Fibroblast of skin of right biceps (primary cell): ENCODE results near the gene ERC2.
"Not testable (repeated sequence)": the region's sequence is repeated elsewhere in the genome, so short reads cannot be mapped to it uniquely, and the experiment has no call there.

Source experiments
- DNase-seq: peaks from one replicate; pipeline ENCODE4 v3.0.0-alpha.2; 2013

The ERC2 gene

DNA sequence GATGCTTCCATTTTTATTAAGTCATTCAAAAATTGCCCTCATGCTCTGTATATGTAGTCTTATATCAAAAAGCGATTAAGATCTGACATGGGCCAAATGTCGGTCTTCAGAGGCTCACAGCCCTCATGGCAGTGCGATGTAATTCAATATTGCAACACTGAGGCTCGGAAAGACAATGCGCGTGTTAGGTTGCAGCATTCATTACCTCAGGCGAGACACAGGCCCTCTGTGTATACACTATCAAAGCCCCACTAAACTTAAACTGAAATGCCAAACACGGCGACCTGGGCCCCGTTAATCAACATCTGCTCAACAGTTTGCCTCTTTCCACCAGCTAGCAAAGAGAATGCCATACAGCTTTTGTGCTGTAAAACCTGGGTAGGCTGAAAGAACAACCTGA is 413.4 kb downstream of the ERC2 start:
- DNase-seq = no peak

GRCh38 chr3:56053727-56054126 is 414.5 kb downstream of the ERC2 start:
- DNase-seq = no peak

DNA sequence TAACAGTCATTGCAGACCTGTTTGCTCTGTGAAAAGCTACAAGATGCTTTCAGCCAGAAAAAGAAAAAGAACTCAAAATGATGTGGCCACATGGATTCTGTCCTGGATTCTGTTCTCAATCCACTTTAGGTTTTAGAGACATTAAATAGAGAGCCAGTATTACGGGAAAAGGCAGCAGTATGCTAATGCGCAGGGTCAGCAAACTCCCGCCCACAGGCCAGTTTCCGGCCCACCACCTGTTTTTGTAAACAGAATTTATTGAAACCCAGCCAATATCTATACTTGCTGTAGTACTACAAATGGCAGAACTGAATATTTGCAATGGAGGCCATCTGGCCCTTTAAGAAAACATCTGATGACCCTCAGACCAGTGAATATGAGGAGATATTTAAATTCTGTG is 416.1 kb downstream of the ERC2 start:
- no peak for DNase-seq

- DNase-seq = no peak
Observed at GRCh38 chr3:56051052-56051451, 417.2 kb downstream of the ERC2 start.

GRCh38 chr3:56048946-56049345 is 419.3 kb downstream of the ERC2 start:
- DNase-seq = no peak

GRCh38 chr3:56048331-56048730 is 419.9 kb downstream of the ERC2 start:
- no peak for DNase-seq

DNA sequence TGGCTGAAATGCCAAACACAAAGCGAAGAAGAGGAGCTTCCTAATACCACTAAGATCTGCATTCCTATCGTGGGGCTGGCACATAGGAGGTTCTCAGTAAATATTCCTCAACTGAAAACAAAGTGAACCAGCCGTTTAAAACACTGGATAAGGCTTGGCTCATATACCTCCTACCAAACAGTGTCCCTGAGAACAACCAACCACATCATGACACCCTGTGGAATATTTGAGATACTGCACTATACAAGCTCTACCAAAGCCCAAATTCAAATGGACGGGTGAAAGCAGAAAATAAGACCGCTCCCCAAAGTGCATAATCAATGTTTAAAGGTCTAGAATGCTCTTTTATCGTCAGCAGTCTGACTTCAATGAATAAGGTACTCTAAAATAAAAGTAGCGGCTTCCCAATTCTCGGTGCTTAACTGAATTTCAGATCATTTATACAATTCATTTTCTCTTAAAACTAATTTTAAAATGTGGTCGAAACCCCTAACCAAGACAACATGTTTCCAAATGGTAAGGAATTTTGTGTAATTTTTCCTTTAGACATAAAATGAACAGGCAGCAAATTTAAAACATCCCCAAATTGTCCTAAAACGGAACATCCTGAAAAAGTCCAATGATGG is 425.8 kb downstream of the ERC2 start:
- DNase-seq = peak; percentile 45

- DNase-seq = no peak
Observed at GRCh38 chr3:56025326-56025725, 442.9 kb downstream of the ERC2 start.

- DNase-seq = no peak
Observed at GRCh38 chr3:56023546-56023945, 444.7 kb downstream of the ERC2 start.

- DNase-seq = no peak
Observed at GRCh38 chr3:56022619-56023018, 445.6 kb downstream of the ERC2 start.

GRCh38 chr3:56019490-56020146 is 448.6 kb downstream of the ERC2 start:
- no peak for DNase-seq

DNA sequence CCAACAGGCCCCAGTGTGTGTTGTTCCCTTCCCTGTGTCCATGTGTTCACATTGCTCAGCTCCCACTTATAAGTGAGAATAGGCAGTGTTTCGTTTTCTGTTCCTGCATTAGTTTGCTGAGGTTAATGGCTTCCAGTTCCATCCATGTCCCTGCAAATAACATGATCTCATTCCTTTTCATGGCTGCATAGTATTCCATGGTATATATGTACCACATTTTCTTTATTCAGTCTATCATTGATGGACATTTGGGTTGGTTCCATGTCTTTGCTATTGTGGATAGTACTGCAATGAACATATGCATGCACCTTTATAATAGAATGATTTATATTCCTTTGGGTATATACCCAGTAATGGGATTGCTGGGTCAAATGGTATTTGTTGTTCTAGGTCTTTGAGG is 452.9 kb downstream of the ERC2 start:
- DNase-seq = not testable (repeated sequence)

- no peak for DNase-seq
Observed at GRCh38 chr3:56012721-56013120, 455.5 kb downstream of the ERC2 start.

DNA sequence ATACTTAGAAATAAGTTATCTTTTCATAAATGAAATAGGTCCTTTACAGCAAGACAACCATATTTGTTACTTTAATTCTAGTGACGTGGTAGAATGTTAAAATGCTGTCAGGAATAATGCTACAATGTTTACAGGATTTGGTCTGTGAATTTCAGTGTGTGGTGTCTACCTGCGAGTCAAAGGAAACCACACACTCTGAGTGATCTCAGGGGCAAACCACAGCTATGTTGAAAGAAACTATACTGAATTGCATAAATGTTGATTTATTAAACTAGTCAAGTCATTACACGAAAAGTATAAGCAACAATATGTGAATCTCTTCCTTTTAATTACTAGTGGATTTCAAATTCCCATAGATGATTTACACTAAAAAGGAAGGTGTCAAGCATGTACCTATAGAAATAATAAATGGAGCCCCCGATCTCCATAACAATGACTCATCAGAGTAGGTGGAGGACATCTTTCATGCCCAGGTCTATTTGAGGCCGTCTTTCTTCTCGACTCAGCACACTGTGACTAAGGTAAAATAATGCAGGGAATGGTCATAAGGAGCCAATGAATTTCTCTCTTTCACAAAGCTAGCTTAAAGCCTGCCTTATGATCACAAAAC is 463.0 kb downstream of the ERC2 start:
- peak; percentile 20 for DNase-seq

- peak; percentile 4 for DNase-seq
Observed at GRCh38 chr3:56003129-56003528, 465.1 kb downstream of the ERC2 start.

DNA sequence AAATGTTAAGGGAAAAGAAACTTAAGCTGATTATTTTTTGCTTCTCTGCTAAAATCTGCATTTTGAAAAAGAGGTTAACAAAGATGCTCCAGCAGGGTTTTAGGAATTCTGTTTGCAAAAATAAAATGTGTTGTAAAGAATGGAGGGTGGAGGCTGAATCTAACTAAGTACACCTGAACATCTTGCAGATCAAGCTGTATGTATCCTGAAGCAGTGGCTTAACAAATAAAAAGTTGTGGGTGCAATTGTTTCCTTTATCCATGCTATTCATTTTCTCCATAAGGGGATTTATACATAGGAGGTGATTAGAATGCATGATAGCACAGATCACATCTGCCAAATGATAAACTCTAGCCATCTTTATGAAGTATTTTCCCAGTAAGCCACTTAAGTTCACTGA is 466.3 kb downstream of the ERC2 start:
- no peak for DNase-seq

DNA sequence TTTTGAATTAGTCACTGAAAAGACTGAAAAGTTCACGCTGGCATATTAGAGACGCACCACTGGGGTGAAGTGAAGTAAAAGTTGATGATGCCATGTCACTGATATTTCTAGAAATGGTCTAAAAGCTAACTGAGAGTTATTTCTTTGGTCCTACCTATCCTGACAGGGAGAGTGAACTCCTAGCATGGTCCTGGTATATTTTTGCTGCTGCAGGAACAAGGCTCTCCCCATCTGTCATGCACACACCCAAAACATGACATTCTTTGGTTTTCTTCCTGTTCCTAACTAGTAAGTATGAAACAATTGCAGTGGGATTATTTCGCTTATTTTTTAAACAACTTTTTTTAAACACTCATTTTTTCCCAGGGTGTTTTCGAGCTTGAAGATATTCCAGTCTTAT is 466.7 kb downstream of the ERC2 start:
- no peak for DNase-seq

GRCh38 chr3:55989366-55989765 is 478.9 kb downstream of the ERC2 start:
- no peak for DNase-seq

- DNase-seq = no peak
Observed at GRCh38 chr3:55988905-55989304, 479.4 kb downstream of the ERC2 start.

DNA sequence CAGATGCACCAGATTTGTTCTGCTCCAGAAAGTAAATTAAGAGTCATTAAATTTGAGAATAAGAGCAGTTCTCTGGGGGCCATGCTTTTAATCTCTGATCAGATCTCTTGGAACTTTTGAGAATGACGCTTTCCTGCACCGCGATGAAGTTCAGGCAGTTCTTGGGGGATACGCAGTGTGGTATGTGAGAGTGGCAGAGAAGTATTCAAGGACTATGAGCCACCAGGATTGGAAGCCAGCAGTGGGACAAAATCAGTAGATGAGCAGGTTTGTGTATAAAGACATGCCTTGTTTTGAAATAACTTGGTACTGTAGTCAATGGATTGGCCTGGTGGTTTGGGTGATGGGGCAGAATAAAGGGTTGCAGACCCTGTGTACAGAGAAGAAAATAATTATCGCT is 483.6 kb downstream of the ERC2 start:
- peak; percentile 79 for DNase-seq

DNA sequence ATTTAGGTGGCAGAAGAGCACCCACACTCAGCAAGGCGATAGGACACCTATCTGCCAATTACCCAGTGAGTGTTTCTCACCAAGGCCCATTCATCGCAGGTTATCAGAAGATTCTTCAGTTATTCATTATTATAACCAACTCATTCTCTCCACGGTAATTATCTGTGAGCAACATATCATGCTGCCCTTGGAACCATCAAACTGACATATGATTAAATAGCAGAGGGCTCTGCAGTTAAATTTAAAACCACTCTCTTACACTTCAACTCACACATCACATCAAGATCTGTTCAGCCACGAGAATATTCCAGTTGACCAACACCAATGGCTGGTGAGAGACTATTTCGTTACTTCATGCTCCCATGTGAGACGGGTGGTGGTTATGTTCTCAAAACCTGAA is 489.3 kb downstream of the ERC2 start:
- no peak for DNase-seq

- no peak for DNase-seq
Observed at GRCh38 chr3:55974421-55975165, 493.7 kb downstream of the ERC2 start.

DNA sequence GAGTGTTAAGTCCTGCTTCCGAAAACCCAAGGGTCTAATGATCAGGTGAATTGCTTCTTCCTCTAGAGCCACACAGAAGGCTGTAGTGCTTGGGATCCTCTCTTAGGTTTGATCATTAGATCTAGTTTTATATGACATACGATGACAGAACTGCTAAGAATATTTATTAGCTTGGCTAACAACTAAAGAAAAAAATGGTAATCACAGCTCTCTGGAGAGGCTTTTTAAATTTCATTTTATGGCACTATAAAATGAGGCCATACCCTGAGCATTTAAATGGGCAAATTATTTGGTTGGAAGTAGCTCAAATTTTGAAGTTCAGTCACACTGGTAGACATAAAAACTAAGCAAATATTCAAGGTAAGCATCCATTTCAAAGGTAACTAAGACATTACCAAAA is 498.6 kb downstream of the ERC2 start:
- DNase-seq = no peak

DNA sequence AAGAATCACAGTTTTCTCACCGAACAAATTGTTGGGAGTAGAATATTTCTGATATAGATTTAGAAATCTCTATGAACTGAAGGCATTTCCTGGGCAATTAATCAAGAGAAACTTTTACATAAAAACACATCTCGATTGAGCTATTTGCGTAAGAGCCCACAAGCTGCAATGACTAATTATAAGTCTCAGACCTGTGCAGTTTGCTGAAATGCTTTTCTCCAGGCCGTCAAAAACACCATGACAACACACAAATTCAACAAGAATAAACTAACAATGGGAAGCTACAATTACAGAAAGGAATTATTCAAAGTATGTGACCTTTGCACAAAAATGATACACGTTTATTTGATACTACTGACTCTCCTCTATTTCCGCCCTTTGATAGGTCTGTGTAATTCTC is 499.9 kb downstream of the ERC2 start:
- peak; percentile 45 for DNase-seq
